Neural cell (in vitro differentiated cells): ENCODE measurements around the gene NEDD9.

Experiments
- CTCF ChIP-seq: fragments of 450-650 bp; IDR thresholded peaks from 2 replicates; pipeline ENCODE4 v1.5.1; 2014; ENCODE audit warnings: antibody characterized with exemption, mild to moderate bottlenecking, moderate library complexity; ENCODE audit not compliant: poor library complexity, severe bottlenecking
- EP300 ChIP-seq: fragments of 450-650 bp; conservative IDR thresholded peaks from 2 replicates; pipeline ENCODE4 v1.6.1; 2014; ENCODE audit warnings: antibody characterized with exemption, mild to moderate bottlenecking, moderate library complexity; ENCODE audit not compliant: poor library complexity, severe bottlenecking
- EZH2 ChIP-seq: fragments of 200-600, 300-800 bp; shearing (Covaris generic), sonication (generic); IDR thresholded peaks from 2 replicates; pipeline ENCODE4 v1.6.1; 2014; ENCODE audit warnings: antibody characterized with exemption, low read length, borderline replicate concordance, mild to moderate bottlenecking; ENCODE audit not compliant: insufficient read depth, poor library complexity, severe bottlenecking
- MXI1 ChIP-seq: fragments of 450-650 bp; conservative IDR thresholded peaks from 2 replicates; pipeline ENCODE4 v1.6.1; 2014; ENCODE audit warnings: antibody characterized with exemption, mild to moderate bottlenecking; ENCODE audit not compliant: poor library complexity, severe bottlenecking
- POLR2AphosphoS5 ChIP-seq: IDR thresholded peaks from 2 replicates; pipeline ENCODE4 v1.6.1; 2012
- RAD21 ChIP-seq: fragments of 450-650 bp; conservative IDR thresholded peaks from 2 replicates; pipeline ENCODE4 v1.6.1; 2014; ENCODE audit warnings: antibody characterized with exemption, mild to moderate bottlenecking, moderate library complexity
- REST ChIP-seq: IDR thresholded peaks from 2 replicates; pipeline ENCODE4 v1.6.1; 2012; ENCODE audit warnings: borderline replicate concordance
- SMC3 ChIP-seq: fragments of 450-650 bp; conservative IDR thresholded peaks from 2 replicates; pipeline ENCODE4 v1.6.1; 2014; ENCODE audit warnings: antibody characterized with exemption, mild to moderate bottlenecking, moderate library complexity; ENCODE audit not compliant: poor library complexity
- TAF1 ChIP-seq: IDR thresholded peaks from 2 replicates; pipeline ENCODE4 v1.6.1; 2012; ENCODE audit warnings: low read depth

- TF ChIP-seq CTCF (no peak), EZH2 (no peak), TAF1 (no peak), POLR2AphosphoS5 (no peak), MXI1 (no peak), REST (no peak), SMC3 (no peak), RAD21 (no peak), EP300 (no peak)
These were observed 16.7 kb downstream of the NEDD9 start for GRCh38 chr6:11215773-11216172.
